Endodermal cell (in vitro differentiated cells): ENCODE results near the gene CYP26C1. TPM values are rescaled to one million over a fixed set of nuclear protein-coding genes. Genes with fewer than 3 reads are reported as not detected.

Source experiments
- DNase-seq: peaks from one replicate; pipeline ENCODE4 v3.0.0-alpha.2; 2017
- H3K27ac ChIP-seq: 2 replicates; pipeline ENCODE4 v1.5.1; 2013; ENCODE audit warnings: mild to moderate bottlenecking, low read depth, low read length, moderate library complexity
- H3K27me3 ChIP-seq: 2 replicates; pipeline ENCODE4 v1.6.1; 2013; ENCODE audit warnings: mild to moderate bottlenecking, low read length, moderate library complexity; ENCODE audit not compliant: insufficient read depth, control insufficient read depth, poor library complexity, severe bottlenecking
- H3K36me3 ChIP-seq: 2 replicates; pipeline ENCODE4 v1.7.0; 2013; ENCODE audit warnings: mild to moderate bottlenecking, low read length, moderate library complexity; ENCODE audit not compliant: control insufficient read depth, insufficient read depth
- H3K4me1 ChIP-seq: one replicate; pipeline ENCODE4 v1.7.0; 2013; ENCODE audit warnings: low read length; ENCODE audit not compliant: control insufficient read depth, insufficient read depth
- H3K4me3 ChIP-seq: 2 replicates; pipeline ENCODE4 v1.5.1; 2013; ENCODE audit warnings: mild to moderate bottlenecking, low read length, moderate library complexity
- H3K9ac ChIP-seq: 2 replicates; pipeline ENCODE4 v1.6.1; 2013; ENCODE audit warnings: mild to moderate bottlenecking, low read length, moderate library complexity; ENCODE audit not compliant: poor library complexity, severe bottlenecking; ENCODE audit errors: extremely low read depth
- H3K9me3 ChIP-seq: 2 replicates; pipeline ENCODE4 v1.6.1; 2013; ENCODE audit warnings: mild to moderate bottlenecking, low read length, moderate library complexity; ENCODE audit not compliant: control insufficient read depth
- H3K27ac Mint-ChIP-seq: 2 replicates; pipeline ENCODE4 v1.8.0; 2020; ENCODE audit warnings: mixed read lengths
- H3K27me3 Mint-ChIP-seq: 2 replicates; pipeline ENCODE4 v1.8.0; 2021; ENCODE audit warnings: mild to moderate bottlenecking, mixed read lengths; ENCODE audit not compliant: insufficient read depth
- H3K36me3 Mint-ChIP-seq: 2 replicates; pipeline ENCODE4 v1.8.0; 2020; ENCODE audit warnings: low read depth, mixed read lengths
- H3K4me1 Mint-ChIP-seq: 2 replicates; pipeline ENCODE4 v1.8.0; 2020; ENCODE audit warnings: mixed read lengths
- H3K4me3 Mint-ChIP-seq: 2 replicates; pipeline ENCODE4 v1.8.0; 2020; ENCODE audit warnings: mild to moderate bottlenecking, moderate library complexity, mixed read lengths
- H3K9me3 Mint-ChIP-seq: 2 replicates; pipeline ENCODE4 v1.8.0; 2020; ENCODE audit warnings: mild to moderate bottlenecking, mixed read lengths
- WGBS, 2 experiments: methylation state at CpG; one replicate each; pipeline versions ENCODE4 v1.1.5 to v1.1.7; 2013; ENCODE audit warnings: missing lambda C conversion rate in 2 of 2, mixed read lengths in 1 of 2; ENCODE audit not compliant: insufficient coverage in 1 of 2, insufficient read length in 1 of 2; 5-methylcytosine and 5-hydroxymethylcytosine counted together
- total RNA-seq, 2 donors: library from RNA; stranded (reverse); fragmentation: NEBNext Ultra II Directional in 1 of 2; extraction: Animal tissue kit (Norgen Biotek cat#: 25700) in 1 of 2; gene quantifications; 2 replicates in 1 of 2; 3 replicates in 1 of 2; pipeline ENCODE4 v1.2.1, GENCODE V29; 2021
- TF ChIP-seq, protein P1 (sequence below): fragments of 200-600 bp; sonication (generic); conservative IDR thresholded peaks from 2 replicates; pipeline ENCODE4 v1.5.0; 2021; ENCODE audit warnings: antibody characterized with exemption, mild to moderate bottlenecking

The CYP26C1 gene
- total RNA-seq, 2 donors from 2014 or later = 0.35 to 0.44 TPM

DNA sequence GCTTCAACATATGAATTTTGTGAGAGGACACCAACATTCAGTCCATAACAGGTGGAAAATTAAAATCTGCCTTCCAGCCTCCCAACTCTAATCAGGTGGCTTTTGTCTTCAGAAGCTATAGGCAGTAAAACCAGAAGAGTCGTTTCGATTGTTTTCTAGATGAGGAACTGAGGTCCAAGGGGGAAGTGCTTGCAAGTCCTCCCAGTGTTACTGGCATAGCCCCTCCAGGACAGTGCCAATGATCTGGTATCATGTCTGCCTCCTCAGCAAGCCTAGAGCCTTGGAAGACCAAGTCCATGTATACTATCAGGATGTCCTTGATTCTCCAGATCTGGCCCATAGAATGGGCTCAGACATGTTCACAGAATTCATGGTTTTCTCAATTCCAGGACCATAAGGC is 30.0 kb downstream of the CYP26C1 start:
- peaks cover 12% of the 10 kb centered on the region for H3K27me3 Mint-ChIP-seq
- no peak for DNase-seq
- Histone ChIP-seq H3K4me3 (no peak overlapping the region), H3K9ac (no peak overlapping the region), H3K4me1 (no peaks in the 10 kb centered on the region), H3K27me3 (no peaks in the 10 kb centered on the region), H3K36me3 (no peaks in the 10 kb centered on the region), H3K9me3 (no peaks in the 10 kb centered on the region), H3K27ac (no peak overlapping the region)
- peaks cover 3% of the 10 kb centered on the region for H3K9me3 Mint-ChIP-seq
- 98 to 100% methylated on average over 2 of the region's 2 CpGs for WGBS, 2 experiments
- TF ChIP-seq, protein P1, sequence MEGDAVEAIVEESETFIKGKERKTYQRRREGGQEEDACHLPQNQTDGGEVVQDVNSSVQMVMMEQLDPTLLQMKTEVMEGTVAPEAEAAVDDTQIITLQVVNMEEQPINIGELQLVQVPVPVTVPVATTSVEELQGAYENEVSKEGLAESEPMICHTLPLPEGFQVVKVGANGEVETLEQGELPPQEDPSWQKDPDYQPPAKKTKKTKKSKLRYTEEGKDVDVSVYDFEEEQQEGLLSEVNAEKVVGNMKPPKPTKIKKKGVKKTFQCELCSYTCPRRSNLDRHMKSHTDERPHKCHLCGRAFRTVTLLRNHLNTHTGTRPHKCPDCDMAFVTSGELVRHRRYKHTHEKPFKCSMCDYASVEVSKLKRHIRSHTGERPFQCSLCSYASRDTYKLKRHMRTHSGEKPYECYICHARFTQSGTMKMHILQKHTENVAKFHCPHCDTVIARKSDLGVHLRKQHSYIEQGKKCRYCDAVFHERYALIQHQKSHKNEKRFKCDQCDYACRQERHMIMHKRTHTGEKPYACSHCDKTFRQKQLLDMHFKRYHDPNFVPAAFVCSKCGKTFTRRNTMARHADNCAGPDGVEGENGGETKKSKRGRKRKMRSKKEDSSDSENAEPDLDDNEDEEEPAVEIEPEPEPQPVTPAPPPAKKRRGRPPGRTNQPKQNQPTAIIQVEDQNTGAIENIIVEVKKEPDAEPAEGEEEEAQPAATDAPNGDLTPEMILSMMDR = no peak
- H3K36me3 Mint-ChIP-seq = no peaks in the 10 kb centered on the region
- no peak overlapping the region for H3K27ac Mint-ChIP-seq
- peaks cover 15% of the 10 kb centered on the region for H3K4me1 Mint-ChIP-seq
- H3K4me3 Mint-ChIP-seq = no peak overlapping the region

DNA sequence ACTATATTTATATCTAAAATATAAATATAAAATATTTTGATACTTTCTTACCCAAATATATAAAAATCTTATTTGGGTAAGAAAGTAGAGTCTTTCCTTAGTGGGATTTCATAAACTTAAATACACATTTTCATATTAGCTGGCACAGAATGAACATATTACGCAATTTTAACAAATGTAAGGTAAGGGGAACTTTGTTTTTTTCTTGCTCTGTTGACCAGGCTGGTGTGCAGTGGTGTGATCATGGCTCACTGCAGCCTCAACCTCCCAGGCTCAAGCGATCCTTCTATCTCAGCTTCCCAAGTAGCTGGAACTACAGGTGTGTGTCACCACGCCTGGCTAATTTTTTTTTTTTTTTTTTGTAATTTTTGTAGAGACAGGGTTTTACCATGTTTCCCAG is 31.4 kb downstream of the CYP26C1 start:
- Mint-ChIP-seq H3K27ac (no peak overlapping the region), H3K27me3 (peaks cover 8% of the 10 kb centered on the region), H3K9me3 (peaks cover 3% of the 10 kb centered on the region), H3K4me3 (no peak overlapping the region), H3K4me1 (peaks cover 21% of the 10 kb centered on the region), H3K36me3 (no peaks in the 10 kb centered on the region)
- peaks cover 2% of the 10 kb centered on the region for H3K4me1 ChIP-seq
- H3K27me3 ChIP-seq = no peaks in the 10 kb centered on the region
- no peak for DNase-seq
- H3K27ac ChIP-seq = no peak overlapping the region
- 97 to 100% methylated on average over 1 to 3 of the region's 3 CpGs for WGBS, 2 experiments
- H3K4me3 ChIP-seq = no peak overlapping the region
- TF ChIP-seq, protein P1 = no peak
- no peaks in the 10 kb centered on the region for H3K9me3 ChIP-seq
- H3K36me3 ChIP-seq = no peaks in the 10 kb centered on the region
- no peak overlapping the region for H3K9ac ChIP-seq

DNA sequence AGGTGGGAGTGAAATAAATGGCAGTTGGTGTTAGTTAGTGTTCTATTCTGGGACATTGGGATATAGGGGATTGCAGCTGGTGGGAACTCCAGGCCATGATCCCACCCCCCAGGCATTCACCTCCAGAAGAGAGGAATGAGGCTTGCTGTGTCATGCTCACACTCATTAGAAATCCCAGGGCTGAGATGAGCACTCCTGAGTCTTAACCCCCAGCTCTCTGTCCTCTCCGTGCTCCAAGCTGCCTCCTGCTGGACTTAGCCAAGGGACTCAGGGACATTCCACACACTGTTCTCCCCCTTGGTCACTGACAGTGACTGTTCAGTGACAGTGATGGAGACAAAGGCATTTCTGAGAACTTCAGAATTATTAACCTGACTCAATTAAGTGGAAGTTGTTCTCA is 34.6 kb downstream of the CYP26C1 start:
- Histone ChIP-seq H3K36me3 (no peaks in the 10 kb centered on the region), H3K9ac (no peak overlapping the region), H3K4me1 (peaks cover 5% of the 10 kb centered on the region), H3K27ac (no peak overlapping the region), H3K4me3 (no peak overlapping the region), H3K27me3 (no peaks in the 10 kb centered on the region), H3K9me3 (peaks cover 17% of the 10 kb centered on the region)
- Mint-ChIP-seq H3K36me3 (no peaks in the 10 kb centered on the region), H3K27me3 (no peaks in the 10 kb centered on the region), H3K9me3 (no peaks in the 10 kb centered on the region), H3K27ac (peak overlapping the region; percentile 68), H3K4me1 (peaks cover 19% of the 10 kb centered on the region), H3K4me3 (no peak overlapping the region)
- TF ChIP-seq, protein P1 = peak; percentile 61
- peak; percentile 71 for DNase-seq
- whole genome bisulfite sequencing, 2 experiments = 57 to 73% methylated on average over 1 of the region's 1 CpG
